ENCODE data around the gene C16orf74. TPM values are rescaled to one million over a fixed set of nuclear protein-coding genes. Genes with fewer than 3 reads are reported as not detected.
A peak's percentile ranks its signal among the peaks of the same experiment; 100 is the strongest.

Gene C16orf74
- total RNA-seq, 1 experiment from 2014 or later = 3.4 TPM

DNA sequence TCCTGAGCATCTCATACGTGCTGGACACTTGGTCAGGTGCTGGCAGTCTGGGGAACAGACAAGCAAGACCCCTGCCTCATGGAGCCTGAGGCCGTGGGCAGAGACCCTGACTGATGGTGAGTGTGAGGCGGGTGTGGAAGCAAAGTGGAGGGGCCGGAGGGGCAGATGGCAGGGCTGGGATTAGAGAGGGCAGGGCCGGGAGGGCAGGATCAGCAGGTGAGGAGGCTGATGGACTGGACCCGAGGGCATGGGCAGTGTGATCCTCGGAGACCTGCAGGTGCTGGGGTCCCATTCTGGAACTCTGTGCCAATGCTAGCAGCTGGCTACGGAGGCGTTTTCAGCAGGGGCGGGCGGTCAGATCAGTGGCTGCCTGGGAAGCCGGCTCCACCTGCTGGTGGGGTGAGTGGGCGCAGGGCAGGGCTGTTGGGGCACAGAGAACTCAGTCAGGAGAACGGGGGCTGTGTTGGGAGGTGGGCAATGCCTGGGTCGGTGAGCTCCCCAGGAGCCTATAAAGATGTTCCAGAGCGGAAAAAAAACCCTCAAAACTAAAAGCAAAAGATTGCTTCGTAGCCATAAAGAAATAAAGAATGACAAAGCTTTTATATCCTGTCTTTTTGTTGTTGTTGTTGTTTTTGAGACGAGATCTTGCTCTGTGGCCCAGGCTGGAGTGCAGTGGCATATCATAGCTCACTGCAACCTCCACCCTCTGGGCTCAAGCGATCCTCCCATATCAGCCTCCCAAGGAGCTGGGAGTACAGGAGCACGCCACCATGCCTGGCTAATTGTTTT is 8.9 kb upstream of the C16orf74 start:
- Mint-ChIP-seq H3K4me3 (ENCODE audit: low read depth, unreplicated experiment) (no peak overlapping the region), H3K27ac (ENCODE audit: unreplicated experiment) (no peak overlapping the region), H3K4me1 (ENCODE audit: low read depth, unreplicated experiment) (peaks cover 18% of the 10 kb centered on the region), H3K36me3 (ENCODE audit: insufficient read depth, unreplicated experiment) (peaks cover 7% of the 10 kb centered on the region), H3K9me3 (ENCODE audit: low read depth, unreplicated experiment) (no peaks in the 10 kb centered on the region), H3K27me3 (ENCODE audit: unreplicated experiment) (peaks cover 74% of the 10 kb centered on the region)
- CTCF ChIA-PET = interaction anchor here (0.8 to 1.0 kb wide), 4 partner anchors 8 to 506 kb away, joined by 3 to 4 read pairs (median 4); no protein-coding TSS in a partner anchor
- BruUV-seq (replicated peaks) = no TSS peak
- DNase-seq = peak; percentile 85
- TF ChIP-seq, protein P1, sequence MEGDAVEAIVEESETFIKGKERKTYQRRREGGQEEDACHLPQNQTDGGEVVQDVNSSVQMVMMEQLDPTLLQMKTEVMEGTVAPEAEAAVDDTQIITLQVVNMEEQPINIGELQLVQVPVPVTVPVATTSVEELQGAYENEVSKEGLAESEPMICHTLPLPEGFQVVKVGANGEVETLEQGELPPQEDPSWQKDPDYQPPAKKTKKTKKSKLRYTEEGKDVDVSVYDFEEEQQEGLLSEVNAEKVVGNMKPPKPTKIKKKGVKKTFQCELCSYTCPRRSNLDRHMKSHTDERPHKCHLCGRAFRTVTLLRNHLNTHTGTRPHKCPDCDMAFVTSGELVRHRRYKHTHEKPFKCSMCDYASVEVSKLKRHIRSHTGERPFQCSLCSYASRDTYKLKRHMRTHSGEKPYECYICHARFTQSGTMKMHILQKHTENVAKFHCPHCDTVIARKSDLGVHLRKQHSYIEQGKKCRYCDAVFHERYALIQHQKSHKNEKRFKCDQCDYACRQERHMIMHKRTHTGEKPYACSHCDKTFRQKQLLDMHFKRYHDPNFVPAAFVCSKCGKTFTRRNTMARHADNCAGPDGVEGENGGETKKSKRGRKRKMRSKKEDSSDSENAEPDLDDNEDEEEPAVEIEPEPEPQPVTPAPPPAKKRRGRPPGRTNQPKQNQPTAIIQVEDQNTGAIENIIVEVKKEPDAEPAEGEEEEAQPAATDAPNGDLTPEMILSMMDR (IDR thresholded peaks at IDR 0.05; ENCODE audit: unreplicated experiment) = peak; percentile 87
- intact Hi-C loops (cut with micrococcal nuclease; ENCODE audit: unreplicated experiment) = loop anchor here (5.0 kb wide), 1 partner anchor 83 kb away; no protein-coding TSS in a partner anchor

- BruUV-seq (replicated peaks) = no TSS peak
- CTCF ChIA-PET = interaction anchor here (1.3 kb wide), 1 partner anchor 40 kb away, joined by 7 read pairs; no protein-coding TSS in a partner anchor
- Mint-ChIP-seq H3K4me1 (ENCODE audit: low read depth, unreplicated experiment) (peaks cover 18% of the 10 kb centered on the region), H3K9me3 (ENCODE audit: low read depth, unreplicated experiment) (no peaks in the 10 kb centered on the region), H3K27me3 (ENCODE audit: unreplicated experiment) (peaks cover 79% of the 10 kb centered on the region), H3K4me3 (ENCODE audit: low read depth, unreplicated experiment) (no peak overlapping the region), H3K36me3 (ENCODE audit: insufficient read depth, unreplicated experiment) (peaks cover 7% of the 10 kb centered on the region), H3K27ac (ENCODE audit: unreplicated experiment) (no peak overlapping the region)
- intact Hi-C loops (cut with micrococcal nuclease; ENCODE audit: unreplicated experiment) = loop anchor here (5.0 kb wide), 1 partner anchor 82 kb away; no protein-coding TSS in a partner anchor
- DNase-seq = no peak
- TF ChIP-seq, protein P1 (IDR thresholded peaks at IDR 0.05; ENCODE audit: unreplicated experiment) = no peak
Measured at GRCh38 chr16:85759136-85759535, 8.2 kb upstream of the C16orf74 start.

DNA sequence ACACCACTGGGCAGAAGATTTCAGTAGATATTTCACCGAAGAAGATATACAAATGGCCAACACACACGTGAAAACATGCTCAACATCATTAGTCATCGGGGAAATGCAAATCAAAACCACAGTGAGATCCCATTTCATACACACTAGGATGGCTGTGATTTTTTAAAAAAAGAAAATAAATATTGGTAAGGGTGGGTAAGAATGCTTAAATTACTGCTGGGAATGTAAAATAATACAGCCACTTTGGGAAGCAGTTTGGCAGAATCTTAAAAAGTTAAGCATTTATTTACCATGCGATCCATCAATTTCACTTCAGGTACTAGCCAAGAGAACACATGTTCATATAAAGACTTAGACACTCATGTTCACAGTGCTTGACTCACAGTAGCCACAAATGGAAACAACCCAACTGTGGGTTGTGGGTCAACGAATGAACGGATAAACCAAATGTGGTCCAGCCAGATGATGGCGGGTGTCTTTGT is 6.5 kb upstream of the C16orf74 start:
- H3K9me3 Mint-ChIP-seq (ENCODE audit: low read depth, unreplicated experiment) = no peaks in the 10 kb centered on the region
- CTCF ChIA-PET = no interaction called here
- H3K27ac Mint-ChIP-seq (ENCODE audit: unreplicated experiment) = no peak overlapping the region
- H3K4me3 Mint-ChIP-seq (ENCODE audit: low read depth, unreplicated experiment) = no peak overlapping the region
- intact Hi-C loops (cut with micrococcal nuclease; ENCODE audit: unreplicated experiment) = loop anchor here (5.0 kb wide), 1 partner anchor 80 kb away; no protein-coding TSS in a partner anchor
- DNase-seq = no peak
- H3K27me3 Mint-ChIP-seq (ENCODE audit: unreplicated experiment) = peaks cover 80% of the 10 kb centered on the region
- BruUV-seq (replicated peaks) = no TSS peak
- peaks cover 7% of the 10 kb centered on the region for H3K36me3 Mint-ChIP-seq (ENCODE audit: insufficient read depth, unreplicated experiment)
- TF ChIP-seq, protein P1 (IDR thresholded peaks at IDR 0.05; ENCODE audit: unreplicated experiment) = no peak
- H3K4me1 Mint-ChIP-seq (ENCODE audit: low read depth, unreplicated experiment) = peaks cover 27% of the 10 kb centered on the region

- TF ChIP-seq, protein P1 (IDR thresholded peaks at IDR 0.05; ENCODE audit: unreplicated experiment) = no peak
- Mint-ChIP-seq H3K36me3 (ENCODE audit: insufficient read depth, unreplicated experiment) (peaks cover 7% of the 10 kb centered on the region), H3K27ac (ENCODE audit: unreplicated experiment) (no peak overlapping the region), H3K27me3 (ENCODE audit: unreplicated experiment) (peaks cover 79% of the 10 kb centered on the region), H3K4me1 (ENCODE audit: low read depth, unreplicated experiment) (peaks cover 36% of the 10 kb centered on the region), H3K4me3 (ENCODE audit: low read depth, unreplicated experiment) (no peak overlapping the region), H3K9me3 (ENCODE audit: low read depth, unreplicated experiment) (no peaks in the 10 kb centered on the region)
- DNase-seq = no peak
- intact Hi-C loops (cut with micrococcal nuclease; ENCODE audit: unreplicated experiment) = loop anchor here (5.0 kb wide), 1 partner anchor 79 kb away; no protein-coding TSS in a partner anchor
- BruUV-seq (replicated peaks) = no TSS peak
- CTCF ChIA-PET = no interaction called here
Measured at GRCh38 chr16:85755929-85756768, 5.3 kb upstream of the C16orf74 start.
